Right cardiac atrium (tissue), 5 donors: ENCODE measurements around the gene EEFSEC. TPM values are rescaled to one million over a fixed set of nuclear protein-coding genes. Genes with fewer than 3 reads are reported as not detected.

Experiments used
- ATAC-seq, 2 donors: fragments of 200-7000 bp; cut with Tn5 transposase; one replicate each; pipeline versions ENCODE4 v1.8.0 to v1.9.1; 2020; ENCODE audit warnings: moderate library complexity in 2 of 2, mild to moderate bottlenecking in 1 of 2
- DNase-seq, 3 donors: peaks; one replicate each; pipeline ENCODE4 v3.0.0-alpha.2; 2020
- H3K27ac ChIP-seq: one replicate; pipeline ENCODE4 v1.5.1; 2013; ENCODE audit warnings: mild to moderate bottlenecking, low read length, control low read depth, moderate library complexity
- H3K27me3 ChIP-seq: one replicate; pipeline ENCODE4 v1.6.1; 2013; ENCODE audit not compliant: control insufficient read depth, insufficient read depth
- H3K4me1 ChIP-seq: one replicate; pipeline ENCODE4 v1.6.1; 2013; ENCODE audit warnings: low read length; ENCODE audit not compliant: control insufficient read depth, insufficient read depth
- H3K4me3 ChIP-seq: one replicate; pipeline ENCODE4 v1.5.1; 2013; ENCODE audit warnings: low read length, control low read depth
- H3K9me3 ChIP-seq: one replicate; pipeline ENCODE4 v1.6.1; 2013; ENCODE audit warnings: low read length; ENCODE audit not compliant: control insufficient read depth
- WGBS: extraction: QIAGEN DNeasy Blood & Tissue Kit; methylation state at CpG from one replicate; pipeline ENCODE4 v1.1.7; 2013; 5-methylcytosine and 5-hydroxymethylcytosine counted together
- intact Hi-C, 4 donors: fragments of 100-400 bp; cut with DNase I; formaldehyde crosslinking; loops; one replicate each; pipeline versions ENCODE4 v1.11.0 to v1.14.0; 2022 to 2023
- polyA plus RNA-seq: library from polyadenylated mRNA; stranded (reverse); fragments of 200-250 nt; gene quantifications from one replicate; pipeline ENCODE4 v1.2.3, GENCODE V29; 2013
- total RNA-seq, 4 donors: library from RNA; stranded (reverse); fragmentation: NEBNext Ultra II Directional; extraction: Animal tissue kit (Norgen Biotek cat#: 25700); gene quantifications; one replicate each; pipeline ENCODE4 v1.2.1, GENCODE V29; 2021
- donor health status: healthy with polysubstance abuse.
- donor health status: DM: no; HTN: yes; CAD: no.
- donor health status: DM: no; HTN: no; CAD: no.
- donor health status: DM: no; HTN: yes; CAD: no; lungs with severe emphysema.
- donor health status: DM: yes; HTN: yes; CAD: no.

The EEFSEC gene
- total and polyA plus RNA-seq, 5 donors = 14.7 to 17.6 (median 15.6) TPM

DNA sequence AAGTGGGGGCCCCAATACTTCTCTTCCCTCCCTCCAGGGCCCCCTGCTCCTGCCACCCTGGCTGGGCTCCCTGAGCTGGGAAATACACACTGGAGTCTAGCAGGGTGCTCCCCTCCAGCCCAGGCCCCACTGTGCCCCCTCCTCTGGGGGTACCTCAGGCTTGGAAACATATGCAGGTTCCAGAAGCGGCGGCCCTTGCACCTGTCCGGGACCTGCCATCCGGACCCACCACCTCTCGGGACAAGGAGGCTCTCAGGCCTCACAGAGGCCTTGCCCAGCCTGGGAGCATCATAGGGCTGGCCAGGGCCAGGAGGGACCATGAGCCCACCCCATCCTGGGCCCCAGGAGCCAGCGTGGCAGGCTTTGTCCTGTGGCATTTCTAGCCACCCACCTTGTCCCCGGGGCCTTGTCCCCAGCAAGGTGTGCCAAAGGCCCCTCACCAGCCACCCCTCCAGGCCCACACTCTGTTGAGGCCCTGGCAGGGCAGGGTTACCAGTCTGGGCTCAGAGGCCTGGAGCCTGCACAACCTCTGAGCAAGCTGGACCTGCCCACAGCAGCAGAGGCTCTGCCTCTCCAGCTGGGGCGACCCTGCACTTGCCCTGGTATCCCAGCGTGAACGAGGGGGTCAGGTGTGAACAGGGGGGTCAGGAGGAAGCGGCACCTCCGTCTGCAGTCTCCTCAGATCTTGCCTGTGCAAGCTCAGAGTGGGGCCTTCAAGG is 267.6 kb downstream of the EEFSEC start:
- H3K4me1 ChIP-seq = no peaks in the 10 kb centered on the region
- WGBS = 89% methylated on average over 12 of the region's 12 CpGs
- H3K4me3 ChIP-seq = no peak overlapping the region
- H3K27ac ChIP-seq = no peak overlapping the region
- intact Hi-C loops = loop anchor here in 2 of 4 donors (10.0 kb wide), 3 partner anchors 74 to 184 kb away; partner anchors contain the start of gene GATA2 (in 1 of the 2)
- H3K9me3 ChIP-seq = no peaks in the 10 kb centered on the region
- ATAC-seq (no peak), DNase-seq (peak in 1 of 3 donors; percentile 35)
- no peaks in the 10 kb centered on the region for H3K27me3 ChIP-seq

DNA sequence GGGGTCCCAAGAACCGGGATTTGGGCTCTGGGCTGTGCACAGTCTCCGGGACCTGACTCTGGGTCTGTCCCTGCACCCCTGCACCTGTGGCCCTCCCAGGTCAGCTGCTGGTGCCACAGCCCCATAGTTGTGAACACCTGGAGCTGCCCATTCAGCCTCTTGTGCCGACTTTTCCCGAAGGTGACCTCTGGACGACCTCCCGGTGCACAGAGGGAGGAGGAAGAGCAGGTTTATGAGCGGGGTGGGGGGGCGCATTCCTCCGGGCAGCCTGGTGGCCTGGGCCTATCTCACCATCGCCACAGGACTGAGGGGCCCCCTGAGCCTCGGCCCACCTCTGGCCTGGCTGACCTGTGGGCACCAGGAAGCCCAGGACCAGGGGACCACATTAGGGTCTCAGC is 268.2 kb downstream of the EEFSEC start:
- H3K4me3 ChIP-seq = no peak overlapping the region
- H3K4me1 ChIP-seq = no peaks in the 10 kb centered on the region
- DNase-seq = peak in 1 of 3 donors; percentile 20
- intact Hi-C loops = loop anchor here in 2 of 4 donors (10.0 kb wide), 3 partner anchors 73 to 183 kb away; partner anchors contain the start of gene GATA2 (in 1 of the 2)
- no peak overlapping the region for H3K27ac ChIP-seq
- WGBS = 83% methylated on average over 11 of the region's 11 CpGs
- H3K27me3 ChIP-seq = no peaks in the 10 kb centered on the region
- ATAC-seq = no peak
- H3K9me3 ChIP-seq = no peaks in the 10 kb centered on the region

DNA sequence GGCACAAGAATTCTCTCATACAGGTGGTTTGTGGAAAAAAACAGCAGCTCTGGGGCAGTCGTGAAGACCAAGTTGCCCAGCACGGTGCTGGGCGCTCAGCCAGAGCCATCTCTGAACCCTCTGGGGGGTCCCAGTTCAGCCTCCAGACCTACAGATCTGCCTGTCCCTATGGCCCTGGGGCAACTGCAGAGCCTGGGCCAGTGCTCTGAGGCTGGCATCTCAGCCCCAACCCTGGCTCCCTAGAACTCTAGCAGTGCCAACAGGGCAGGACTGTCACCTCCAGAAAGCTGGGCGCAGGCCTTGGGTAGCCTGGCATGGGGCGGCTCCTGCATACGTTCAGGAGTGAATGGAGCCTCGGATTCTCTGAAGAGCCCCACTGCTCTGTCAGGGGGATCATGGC is 268.7 kb downstream of the EEFSEC start:
- Histone ChIP-seq H3K9me3 (no peaks in the 10 kb centered on the region), H3K27ac (no peak overlapping the region), H3K4me3 (no peak overlapping the region), H3K27me3 (no peaks in the 10 kb centered on the region), H3K4me1 (no peaks in the 10 kb centered on the region)
- DNase-seq (no peak), ATAC-seq (no peak)
- WGBS = 89% methylated on average over 7 of the region's 7 CpGs
- intact Hi-C loops = loop anchor here in 2 of 4 donors (10.0 kb wide), 3 partner anchors 73 to 183 kb away; partner anchors contain the start of gene GATA2 (in 1 of the 2)

DNA sequence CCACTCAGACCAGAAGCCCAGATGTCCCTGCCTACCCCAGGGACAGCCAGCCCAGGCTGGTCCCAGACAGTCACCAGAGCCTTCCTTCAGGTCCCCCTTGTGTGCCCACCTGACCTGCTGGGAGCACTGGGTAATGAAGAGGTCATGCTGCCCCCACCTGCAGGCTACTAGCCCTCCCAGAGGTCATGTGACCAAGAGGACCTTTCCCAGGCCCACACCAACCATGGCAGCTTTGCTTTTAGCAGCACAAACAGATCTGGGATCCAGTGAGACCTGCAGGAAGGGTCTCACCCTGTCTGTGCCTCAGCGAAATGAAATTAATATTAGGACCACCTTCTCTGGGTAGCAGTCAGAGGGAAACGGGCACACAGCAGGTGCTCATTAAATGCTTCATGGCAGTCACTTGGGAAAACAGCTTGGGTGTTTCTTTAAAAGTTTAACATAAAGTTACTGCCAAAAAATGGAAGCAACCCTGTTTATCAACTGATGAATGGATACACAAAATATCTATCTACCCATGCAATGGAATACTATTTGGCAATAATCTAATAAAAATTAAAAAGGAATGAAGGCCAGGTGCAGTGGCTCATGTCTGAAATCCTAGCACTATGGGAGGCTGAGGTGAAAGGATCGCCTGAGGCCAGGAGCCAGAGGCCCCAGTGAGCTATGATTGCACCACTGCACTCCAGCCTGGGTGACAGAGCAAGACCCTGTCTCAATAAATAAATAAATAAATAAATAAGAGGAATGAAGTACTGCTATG is 269.7 kb downstream of the EEFSEC start:
- WGBS = 90% methylated on average over 3 of the region's 3 CpGs
- no peak for ATAC-seq
- Histone ChIP-seq H3K4me3 (no peak overlapping the region), H3K27ac (no peak overlapping the region), H3K9me3 (no peaks in the 10 kb centered on the region), H3K27me3 (no peaks in the 10 kb centered on the region), H3K4me1 (no peaks in the 10 kb centered on the region)
- intact Hi-C loops = loop anchor here in 2 of 4 donors (10.0 kb wide), 3 partner anchors 72 to 182 kb away; partner anchors contain the start of gene GATA2 (in 1 of the 2)
- no peak for DNase-seq

DNA sequence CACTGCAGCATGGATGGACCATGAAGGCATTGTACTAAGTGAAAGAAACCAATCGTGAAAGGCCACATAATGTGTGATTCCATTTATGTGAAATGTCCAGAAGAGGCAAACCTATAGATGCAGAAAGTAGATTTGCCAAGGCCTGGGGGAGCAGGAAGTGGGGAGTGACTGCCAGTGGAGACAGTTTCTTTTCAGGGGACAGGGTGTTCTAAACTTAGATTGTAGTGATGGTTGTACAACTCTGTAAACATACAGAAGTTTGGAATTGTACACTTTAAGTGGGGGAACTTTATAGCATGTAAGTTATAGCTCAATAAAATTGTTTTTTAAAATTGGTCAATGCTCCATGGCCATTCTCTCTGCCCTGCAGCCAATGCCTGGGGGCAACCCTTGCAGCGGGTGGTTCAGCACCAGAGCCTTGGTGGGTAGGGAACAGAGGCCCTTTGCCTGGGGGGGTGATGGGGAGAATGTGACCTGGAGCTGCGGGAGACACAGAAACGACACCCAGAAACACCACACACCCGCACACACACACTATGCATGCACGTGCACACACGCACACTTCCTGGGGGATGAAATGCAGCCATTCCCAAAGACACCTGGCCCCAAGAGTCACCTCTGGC is 270.4 kb downstream of the EEFSEC start:
- Histone ChIP-seq H3K27ac (no peak overlapping the region), H3K9me3 (no peaks in the 10 kb centered on the region), H3K4me3 (no peak overlapping the region), H3K27me3 (no peaks in the 10 kb centered on the region), H3K4me1 (no peaks in the 10 kb centered on the region)
- 88% methylated on average over 7 of the region's 7 CpGs for WGBS
- intact Hi-C loops = loop anchor here in 2 of 4 donors (10.0 kb wide), 3 partner anchors 71 to 181 kb away; partner anchors contain the start of gene GATA2 (in 1 of the 2)
- no peak for DNase-seq
- no peak for ATAC-seq

DNA sequence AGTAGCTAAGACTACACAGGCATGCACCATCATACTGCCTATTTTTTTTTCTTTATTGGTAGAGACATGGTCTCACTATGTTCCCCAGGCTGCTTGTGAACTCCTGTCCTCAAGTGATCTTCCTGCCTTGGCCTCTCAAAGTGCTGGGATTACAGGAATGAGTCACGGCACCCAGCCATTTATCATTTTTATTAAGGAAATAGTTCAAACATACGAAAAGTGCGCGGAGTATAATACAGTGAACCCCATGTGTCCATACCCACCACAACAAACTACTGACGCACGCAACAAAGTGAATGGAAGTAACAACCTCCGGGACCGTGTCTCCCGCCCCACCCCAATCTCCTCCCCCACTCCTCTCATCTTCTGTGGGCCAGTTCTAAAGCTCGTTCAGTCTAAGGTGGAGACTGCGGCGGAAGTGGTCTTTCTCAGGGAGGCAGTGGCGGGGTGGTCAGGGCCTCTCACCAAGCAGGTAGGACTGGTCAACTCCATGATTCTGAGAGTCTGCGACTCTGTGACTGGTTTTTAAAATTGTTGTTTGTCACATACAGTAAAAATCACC is 271.3 kb downstream of the EEFSEC start:
- 88% methylated on average over 14 of the region's 14 CpGs for WGBS
- DNase-seq = no peak

DNA sequence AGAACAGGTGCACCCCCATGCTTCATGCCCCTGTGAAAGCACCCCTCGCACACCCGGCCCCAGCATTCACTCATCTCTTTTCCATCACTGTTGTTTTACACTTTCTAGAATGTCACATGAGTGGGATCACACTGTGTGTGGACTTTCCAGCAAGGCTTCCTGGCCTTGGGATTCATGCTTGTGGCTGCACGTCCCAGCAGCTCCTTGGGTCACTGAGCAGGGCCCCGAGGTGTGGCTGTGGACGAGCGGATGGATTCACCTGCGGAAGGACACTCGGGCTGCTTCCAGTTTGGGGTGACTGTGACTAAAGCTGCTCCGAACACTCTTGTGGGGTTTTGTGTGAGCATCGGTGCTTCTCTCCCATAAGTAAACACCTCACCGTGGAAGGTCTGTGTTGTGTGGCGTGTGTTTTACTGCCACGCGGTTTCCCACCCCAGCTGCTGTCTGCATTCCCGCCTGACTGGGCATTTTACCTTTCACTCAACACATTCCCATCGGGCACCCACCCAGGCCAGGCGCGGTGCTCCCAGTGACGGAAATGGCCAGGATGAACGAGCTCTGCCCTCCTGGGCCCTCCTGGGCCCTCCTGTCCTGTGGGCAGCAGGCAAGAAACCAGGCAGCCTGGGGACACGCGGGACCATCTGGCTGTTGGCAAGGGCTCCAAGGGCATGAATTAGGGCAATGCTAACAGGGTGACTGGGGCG is 272.0 kb downstream of the EEFSEC start:
- H3K9me3 ChIP-seq = no peaks in the 10 kb centered on the region
- 80% methylated on average over 23 of the region's 23 CpGs for WGBS
- no peak overlapping the region for H3K27ac ChIP-seq
- H3K4me3 ChIP-seq = no peak overlapping the region
- ATAC-seq (no peak), DNase-seq (no peak)
- no peaks in the 10 kb centered on the region for H3K27me3 ChIP-seq
- H3K4me1 ChIP-seq = no peaks in the 10 kb centered on the region
- intact Hi-C loops = loop anchor here (5.0 to 10.0 kb wide), 6 partner anchors 70 to 182 kb away; partner anchors contain the start of gene GATA2 (in 1 of the 4)

More for the DNA sequence above, 271.3 kb downstream of the EEFSEC start:
- no peak overlapping the region for H3K4me3 ChIP-seq
- intact Hi-C loops = loop anchor here (5.0 to 10.0 kb wide), 6 partner anchors 70 to 183 kb away; partner anchors contain the start of gene GATA2 (in 1 of the 4)
- H3K9me3 ChIP-seq = no peaks in the 10 kb centered on the region
- no peak overlapping the region for H3K27ac ChIP-seq
- H3K27me3 ChIP-seq = no peaks in the 10 kb centered on the region
- no peak for ATAC-seq
- no peaks in the 10 kb centered on the region for H3K4me1 ChIP-seq

DNA sequence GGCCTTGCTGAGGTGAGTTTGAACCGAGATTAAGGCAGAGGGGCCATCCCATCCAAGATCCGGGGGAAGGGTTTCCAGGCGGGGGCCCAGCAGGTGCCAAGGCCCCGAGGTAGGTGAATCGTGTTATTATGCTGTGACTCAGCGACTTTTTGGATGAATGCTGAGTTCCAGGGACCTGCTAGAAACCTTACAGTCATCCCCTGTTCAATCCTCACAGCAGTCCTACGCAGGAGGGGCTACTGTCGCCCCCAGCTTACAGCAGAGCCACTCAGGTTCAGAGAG is 272.5 kb downstream of the EEFSEC start:
- no peaks in the 10 kb centered on the region for H3K27me3 ChIP-seq
- no peak overlapping the region for H3K4me3 ChIP-seq
- intact Hi-C loops = loop anchor here (5.0 to 10.0 kb wide), 6 partner anchors 69 to 182 kb away; partner anchors contain the start of gene GATA2 (in 1 of the 4)
- DNase-seq (no peak), ATAC-seq (no peak)
- H3K9me3 ChIP-seq = no peaks in the 10 kb centered on the region
- 78% methylated on average over 8 of the region's 8 CpGs for WGBS
- H3K27ac ChIP-seq = no peak overlapping the region
- H3K4me1 ChIP-seq = no peaks in the 10 kb centered on the region

DNA sequence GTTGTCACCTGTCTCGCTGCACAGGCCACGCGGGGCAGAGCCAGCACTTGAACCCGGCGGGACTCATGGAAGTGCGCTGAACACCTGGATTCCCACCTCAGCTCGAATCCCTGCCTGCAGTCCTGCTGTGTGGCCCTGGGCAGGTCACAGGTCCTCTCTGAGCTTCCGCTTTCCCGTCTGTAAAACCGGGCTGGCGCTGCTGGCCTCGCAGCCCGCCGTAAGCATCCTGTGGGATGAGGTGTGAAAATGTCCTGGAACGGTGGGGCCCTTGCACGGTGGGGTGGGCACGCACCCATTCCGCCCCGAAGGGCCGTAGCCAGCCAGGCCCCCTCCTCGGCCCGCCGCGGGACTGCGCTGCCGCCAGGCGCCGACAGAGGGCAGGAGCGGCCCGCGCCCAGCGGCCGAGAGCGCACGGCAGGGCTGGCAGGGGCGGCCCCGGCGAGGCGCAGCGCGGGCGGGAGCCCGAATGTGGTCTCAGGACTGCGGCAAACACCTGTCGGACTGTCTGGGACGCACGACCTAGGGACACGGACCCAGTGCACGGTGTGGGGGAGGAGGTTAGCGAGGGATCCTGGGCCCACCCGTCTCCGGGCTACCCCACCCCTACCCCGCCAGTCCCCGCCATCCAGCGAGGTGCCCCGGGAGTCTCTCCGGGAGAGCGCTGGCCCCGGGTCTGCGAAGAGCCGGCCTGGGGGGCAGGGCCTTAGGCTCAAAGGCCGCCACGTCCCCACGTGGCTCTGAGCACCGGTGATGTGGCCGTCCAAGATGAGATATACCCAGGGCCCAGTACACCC is 273.0 kb downstream of the EEFSEC start:
- peak; percentile 44 to 81 (median 80) for DNase-seq
- whole genome bisulfite sequencing = 8% methylated on average over 66 of the region's 66 CpGs
- Histone ChIP-seq H3K27ac (no peak overlapping the region), H3K9me3 (no peaks in the 10 kb centered on the region), H3K27me3 (no peaks in the 10 kb centered on the region), H3K4me1 (no peaks in the 10 kb centered on the region), H3K4me3 (peak overlapping the region; percentile 37)
- peak; percentile 85 to 87 for ATAC-seq
- intact Hi-C loops = loop anchor here (5.0 to 10.0 kb wide), 6 partner anchors 68 to 181 kb away; partner anchors contain the start of gene GATA2 (in 1 of the 4)
